Calu3 (cell line): ENCODE data around the gene TMC1. TPM values are rescaled to one million over a fixed set of nuclear protein-coding genes. Genes with fewer than 3 reads are reported as not detected.

Source experiments
- BruUV-seq: library from RNA; stranded (reverse); fragments of 400-500 nt; replicated peaks from 2 replicates; lab custom pipeline; 2021; lab: Mats Ljungman, UMichigan
- CTCF ChIA-PET: fragments of 300-600 bp; sonication (Branson Sonifier 250); formaldehyde crosslinking; loops from one replicate; lab custom pipeline; 2022; ENCODE audit warnings: antibody characterized with exemption; lab: Charles Lee
- DNase-seq: peaks from one replicate; pipeline ENCODE4 v3.0.0; 2022
- H3K27ac Mint-ChIP-seq: one replicate; pipeline ENCODE4 v1.8.0; 2022; ENCODE audit warnings: mixed read lengths; ENCODE audit not compliant: unreplicated experiment
- H3K27me3 Mint-ChIP-seq: one replicate; pipeline ENCODE4 v1.8.0; 2022; ENCODE audit warnings: mixed read lengths; ENCODE audit not compliant: unreplicated experiment
- H3K36me3 Mint-ChIP-seq: one replicate; pipeline ENCODE4 v1.8.0; 2022; ENCODE audit warnings: mild to moderate bottlenecking, moderate library complexity, mixed read lengths; ENCODE audit not compliant: insufficient read depth, unreplicated experiment
- H3K4me1 Mint-ChIP-seq: one replicate; pipeline ENCODE4 v1.8.0; 2022; ENCODE audit warnings: mild to moderate bottlenecking, low read depth, mixed read lengths; ENCODE audit not compliant: unreplicated experiment
- H3K4me3 Mint-ChIP-seq: one replicate; pipeline ENCODE4 v1.8.0; 2022; ENCODE audit warnings: mild to moderate bottlenecking, low read depth, moderate library complexity, mixed read lengths; ENCODE audit not compliant: unreplicated experiment
- H3K9me3 Mint-ChIP-seq: one replicate; pipeline ENCODE4 v1.8.0; 2022; ENCODE audit warnings: low read depth, mixed read lengths; ENCODE audit not compliant: unreplicated experiment
- CTCF ChIP-seq: fragments of 200-600 bp; IDR thresholded peaks from one replicate; pipeline ENCODE4 v1.8.0; 2022; ENCODE audit warnings: antibody characterized with exemption; ENCODE audit not compliant: unreplicated experiment
- intact Hi-C: fragments of 100-400 bp; cut with micrococcal nuclease; formaldehyde crosslinking; loops from one replicate; pipeline ENCODE4 v1.10.0; 2022; ENCODE audit not compliant: unreplicated experiment
- total RNA-seq: library from RNA; stranded (reverse); gene quantifications from 2 replicates; pipeline ENCODE4 v1.2.3, GENCODE V29; 2022

Gene TMC1
- total RNA-seq, 1 experiment from 2014 or later = not detected

- TF ChIP-seq CTCF = no peak
- no peaks in the 10 kb centered on the region for H3K36me3 Mint-ChIP-seq
- peaks cover 9% of the 10 kb centered on the region for H3K4me1 Mint-ChIP-seq
- DNase-seq = no peak
- intact Hi-C loops = no loop called here
- CTCF ChIA-PET = no interaction called here
- H3K9me3 Mint-ChIP-seq = no peaks in the 10 kb centered on the region
- H3K27me3 Mint-ChIP-seq = no peaks in the 10 kb centered on the region
- no peak overlapping the region for H3K4me3 Mint-ChIP-seq
- BruUV-seq = no TSS peak
- no peak overlapping the region for H3K27ac Mint-ChIP-seq
Observed at GRCh38 chr9:72657023-72657422, 135.6 kb downstream of the TMC1 start.

- BruUV-seq = no TSS peak
- Mint-ChIP-seq H3K4me1 (peaks cover 9% of the 10 kb centered on the region), H3K4me3 (no peak overlapping the region), H3K36me3 (no peaks in the 10 kb centered on the region), H3K27me3 (no peaks in the 10 kb centered on the region), H3K9me3 (no peaks in the 10 kb centered on the region), H3K27ac (no peak overlapping the region)
- no peak for DNase-seq
- CTCF ChIA-PET = interaction anchor here (0.8 kb wide), 1 partner anchor 9 kb away, joined by 3 read pairs; no protein-coding TSS in a partner anchor
- no peak for TF ChIP-seq CTCF
- intact Hi-C loops = no loop called here
Observed at GRCh38 chr9:72658703-72659102, 137.3 kb downstream of the TMC1 start.

- no peak overlapping the region for H3K27ac Mint-ChIP-seq
- intact Hi-C loops = no loop called here
- CTCF ChIA-PET = interaction anchor here (0.9 kb wide), 1 partner anchor 15 kb away, joined by 3 read pairs; no protein-coding TSS in a partner anchor
- H3K27me3 Mint-ChIP-seq = no peaks in the 10 kb centered on the region
- TF ChIP-seq CTCF = no peak
- H3K36me3 Mint-ChIP-seq = no peaks in the 10 kb centered on the region
- no peaks in the 10 kb centered on the region for H3K9me3 Mint-ChIP-seq
- BruUV-seq = no TSS peak
- H3K4me3 Mint-ChIP-seq = no peak overlapping the region
- peaks cover 9% of the 10 kb centered on the region for H3K4me1 Mint-ChIP-seq
- no peak for DNase-seq
Observed at GRCh38 chr9:72661401-72662135, 140.2 kb downstream of the TMC1 start.

GRCh38 chr9:72665421-72665820 is 144.0 kb downstream of the TMC1 start:
- intact Hi-C loops = no loop called here

More at GRCh38 chr9:72665421-72665820, 144.0 kb downstream of the TMC1 start:
- no peaks in the 10 kb centered on the region for H3K36me3 Mint-ChIP-seq
- CTCF ChIA-PET = interaction anchor here (0.6 kb wide), 1 partner anchor 38 kb away, joined by 3 read pairs; no protein-coding TSS in a partner anchor
- DNase-seq = no peak
- H3K27me3 Mint-ChIP-seq = no peaks in the 10 kb centered on the region
- no peak for TF ChIP-seq CTCF
- BruUV-seq = no TSS peak
- peaks cover 26% of the 10 kb centered on the region for H3K4me1 Mint-ChIP-seq
- no peak overlapping the region for H3K4me3 Mint-ChIP-seq
- H3K9me3 Mint-ChIP-seq = no peaks in the 10 kb centered on the region
- H3K27ac Mint-ChIP-seq = no peak overlapping the region
